Stimulated activated CD8-positive, alpha-beta memory T cell treated with anti-CD3 and anti-CD28 coated beads, Interleukin-4, amount 100 ng/mL, for 24 hours (primary cell): ENCODE results near the gene RBM41.

ENCODE experiments used
- DNase-seq: peaks from one replicate; pipeline ENCODE4 v3.0.0-alpha.2; 2020; ENCODE audit warnings: low read depth

Gene RBM41

DNA sequence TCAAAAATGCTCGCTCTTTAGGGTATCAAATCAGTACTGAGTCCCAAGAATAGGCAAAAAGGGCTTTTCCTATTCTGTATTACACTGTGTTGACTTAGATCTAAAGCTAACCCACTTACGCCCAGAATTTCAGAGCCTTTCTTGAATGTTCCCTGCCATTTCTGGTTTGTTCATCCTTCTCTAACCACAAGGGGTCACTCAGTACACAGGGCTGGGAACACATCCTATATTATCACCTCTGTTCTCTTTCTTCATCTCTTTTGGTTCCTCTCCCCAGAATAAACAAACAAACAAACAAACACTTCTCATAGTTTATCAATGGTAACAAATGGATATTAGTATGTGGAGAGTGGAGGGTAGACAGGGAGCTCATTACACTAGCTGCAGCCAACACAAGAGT, 93.1 kb downstream of the RBM41 start:
- no peak for DNase-seq

GRCh38 chrX:107014936-107015335, 103.7 kb downstream of the RBM41 start:
- no peak for DNase-seq
